Panc1 (cell line): ENCODE measurements around the gene SMAP2. TPM values are rescaled to one million over a fixed set of nuclear protein-coding genes. Genes with fewer than 3 reads are reported as not detected.

Experiments used
- ATAC-seq: fragments of 200-7000 bp; cut with Tn5 transposase; 2 replicates; pipeline ENCODE4 v1.9.1; 2020; ENCODE audit warnings: mild to moderate bottlenecking, moderate library complexity
- BruUV-seq: library from RNA; stranded (reverse); fragments of 400-500 nt; replicated peaks from 2 replicates; lab custom pipeline; 2021; lab: Mats Ljungman, UMichigan
- CTCF ChIA-PET: fragments of 300-600 bp; sonication (Branson Sonifier 250); formaldehyde crosslinking; loops from one replicate; lab custom pipeline; 2022; ENCODE audit warnings: antibody characterized with exemption; lab: Charles Lee
- POLR2A ChIA-PET: fragments of 300-600 bp; sonication (Branson Sonifier 250); formaldehyde crosslinking; loops from one replicate; lab custom pipeline; 2022; ENCODE audit warnings: antibody characterized with exemption; lab: Charles Lee
- DNase-seq: peaks from one replicate; pipeline ENCODE4 v3.0.0-alpha.2; 2010; ENCODE audit warnings: low read depth, low spot score
- H3K27ac ChIP-seq: 2 replicates; pipeline ENCODE4 v1.5.1; 2011; ENCODE audit warnings: mild to moderate bottlenecking, low read length, inconsistent platforms
- H3K27me3 ChIP-seq: fragments of 200-500 bp; sonication (Bioruptor generic); 2 replicates; pipeline ENCODE4 v1.6.0; 2014; ENCODE audit warnings: low read length, inconsistent platforms; ENCODE audit not compliant: control insufficient read depth, insufficient read depth
- H3K36me3 ChIP-seq: fragments of 200-500 bp; sonication (Bioruptor generic); 2 replicates; pipeline ENCODE4 v1.5.1; 2014; ENCODE audit warnings: inconsistent platforms, mild to moderate bottlenecking, low read length, moderate library complexity; ENCODE audit not compliant: control insufficient read depth, insufficient read depth
- H3K4me1 ChIP-seq: 2 replicates; pipeline ENCODE4 v1.5.1; 2011; ENCODE audit warnings: inconsistent platforms, mild to moderate bottlenecking, low read length, moderate library complexity; ENCODE audit not compliant: control insufficient read depth, insufficient read depth
- H3K4me3 ChIP-seq, 2 experiments: 2 replicates each; pipeline ENCODE4 v1.5.1; 2011 to 2012; ENCODE audit warnings: low read depth in 2 of 2, low read length in 2 of 2, mild to moderate bottlenecking in 2 of 2, inconsistent platforms in 1 of 2, moderate library complexity in 1 of 2
- H3K9me3 ChIP-seq: fragments of 200-500 bp; sonication (Bioruptor generic); 2 replicates; pipeline ENCODE4 v1.5.1; 2014; ENCODE audit warnings: low read depth, mild to moderate bottlenecking, inconsistent platforms, low read length, moderate library complexity; ENCODE audit not compliant: control insufficient read depth, insufficient read depth
- POLR2AphosphoS5 ChIP-seq: IDR thresholded peaks from 2 replicates; pipeline ENCODE4 v1.6.1; 2012; ENCODE audit warnings: mild to moderate bottlenecking, low read depth, low read length, moderate library complexity
- SIN3A ChIP-seq: IDR thresholded peaks from 2 replicates; pipeline ENCODE4 v1.6.1; 2012; ENCODE audit warnings: low read depth, mild to moderate bottlenecking, low read length, moderate library complexity, borderline replicate concordance; ENCODE audit not compliant: insufficient read depth
- TCF7L2 ChIP-seq: IDR thresholded peaks from 2 replicates; pipeline ENCODE4 v1.6.1; 2011; ENCODE audit warnings: mild to moderate bottlenecking, low read depth, low read length, inconsistent platforms
- in situ Hi-C: cut with HindIII; loops from 2 replicates; pipeline ENCODE4 v1.10.0; 2016; ENCODE audit warnings: low sequenced_read_pairs, low pct_unique_long_range_greater_than_20kb
- intact Hi-C: fragments of 100-400 bp; cut with micrococcal nuclease; formaldehyde crosslinking; loops from one replicate; pipeline ENCODE4 v1.10.0; 2022; ENCODE audit not compliant: unreplicated experiment
- total RNA-seq: library from RNA; stranded (reverse); gene quantifications from one replicate; pipeline ENCODE4 v1.2.1, GENCODE V29; 2021; ENCODE audit not compliant: unreplicated experiment
- TF ChIP-seq, protein P1 (sequence below): fragments of 450-650 bp; IDR thresholded peaks from 2 replicates; pipeline ENCODE4 v1.5.1; 2017; ENCODE audit warnings: mild to moderate bottlenecking
- TF ChIP-seq, protein P2 (sequence below), 2 experiments: IDR thresholded peaks; 2 replicates each; pipeline ENCODE4 v1.6.1; 2011 to 2012; ENCODE audit warnings: low read depth in 2 of 2, control low read depth in 1 of 2, low read length in 1 of 2, mild to moderate bottlenecking in 1 of 2, moderate library complexity in 1 of 2; ENCODE audit not compliant: insufficient read depth in 1 of 2

The SMAP2 gene
- total RNA-seq, 1 experiment from 2014 or later: 21.5 TPM

DNA sequence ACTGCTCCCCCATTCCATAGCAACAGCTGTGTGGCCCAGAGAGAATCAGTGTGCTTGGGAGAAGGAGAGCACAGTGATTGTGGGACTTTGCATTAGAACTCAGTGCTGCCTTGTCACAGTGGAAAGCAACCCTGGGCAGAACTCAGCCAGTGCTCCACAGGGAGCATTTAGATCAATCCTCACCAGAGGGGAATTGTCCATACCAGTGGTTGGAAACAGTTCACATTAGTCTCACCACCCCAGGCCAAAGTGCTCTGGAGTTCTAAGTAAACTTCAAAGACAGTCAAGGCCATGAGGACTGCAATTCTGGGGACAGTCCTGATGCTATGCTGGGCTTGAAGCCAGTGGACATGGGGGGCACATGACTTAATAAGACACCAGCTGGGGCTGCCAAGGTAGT, 12.9 kb upstream of the SMAP2 start:
- DNase-seq (no peak), ATAC-seq (no peak)
- H3K4me1 ChIP-seq: no peaks in the 10 kb centered on the region
- H3K4me3 ChIP-seq: no peak overlapping the region
- TF ChIP-seq POLR2AphosphoS5 (no peak), TCF7L2 (no peak), SIN3A (no peak)
- TF ChIP-seq, protein P1, sequence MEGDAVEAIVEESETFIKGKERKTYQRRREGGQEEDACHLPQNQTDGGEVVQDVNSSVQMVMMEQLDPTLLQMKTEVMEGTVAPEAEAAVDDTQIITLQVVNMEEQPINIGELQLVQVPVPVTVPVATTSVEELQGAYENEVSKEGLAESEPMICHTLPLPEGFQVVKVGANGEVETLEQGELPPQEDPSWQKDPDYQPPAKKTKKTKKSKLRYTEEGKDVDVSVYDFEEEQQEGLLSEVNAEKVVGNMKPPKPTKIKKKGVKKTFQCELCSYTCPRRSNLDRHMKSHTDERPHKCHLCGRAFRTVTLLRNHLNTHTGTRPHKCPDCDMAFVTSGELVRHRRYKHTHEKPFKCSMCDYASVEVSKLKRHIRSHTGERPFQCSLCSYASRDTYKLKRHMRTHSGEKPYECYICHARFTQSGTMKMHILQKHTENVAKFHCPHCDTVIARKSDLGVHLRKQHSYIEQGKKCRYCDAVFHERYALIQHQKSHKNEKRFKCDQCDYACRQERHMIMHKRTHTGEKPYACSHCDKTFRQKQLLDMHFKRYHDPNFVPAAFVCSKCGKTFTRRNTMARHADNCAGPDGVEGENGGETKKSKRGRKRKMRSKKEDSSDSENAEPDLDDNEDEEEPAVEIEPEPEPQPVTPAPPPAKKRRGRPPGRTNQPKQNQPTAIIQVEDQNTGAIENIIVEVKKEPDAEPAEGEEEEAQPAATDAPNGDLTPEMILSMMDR: no peak
- TF ChIP-seq, protein P2, sequence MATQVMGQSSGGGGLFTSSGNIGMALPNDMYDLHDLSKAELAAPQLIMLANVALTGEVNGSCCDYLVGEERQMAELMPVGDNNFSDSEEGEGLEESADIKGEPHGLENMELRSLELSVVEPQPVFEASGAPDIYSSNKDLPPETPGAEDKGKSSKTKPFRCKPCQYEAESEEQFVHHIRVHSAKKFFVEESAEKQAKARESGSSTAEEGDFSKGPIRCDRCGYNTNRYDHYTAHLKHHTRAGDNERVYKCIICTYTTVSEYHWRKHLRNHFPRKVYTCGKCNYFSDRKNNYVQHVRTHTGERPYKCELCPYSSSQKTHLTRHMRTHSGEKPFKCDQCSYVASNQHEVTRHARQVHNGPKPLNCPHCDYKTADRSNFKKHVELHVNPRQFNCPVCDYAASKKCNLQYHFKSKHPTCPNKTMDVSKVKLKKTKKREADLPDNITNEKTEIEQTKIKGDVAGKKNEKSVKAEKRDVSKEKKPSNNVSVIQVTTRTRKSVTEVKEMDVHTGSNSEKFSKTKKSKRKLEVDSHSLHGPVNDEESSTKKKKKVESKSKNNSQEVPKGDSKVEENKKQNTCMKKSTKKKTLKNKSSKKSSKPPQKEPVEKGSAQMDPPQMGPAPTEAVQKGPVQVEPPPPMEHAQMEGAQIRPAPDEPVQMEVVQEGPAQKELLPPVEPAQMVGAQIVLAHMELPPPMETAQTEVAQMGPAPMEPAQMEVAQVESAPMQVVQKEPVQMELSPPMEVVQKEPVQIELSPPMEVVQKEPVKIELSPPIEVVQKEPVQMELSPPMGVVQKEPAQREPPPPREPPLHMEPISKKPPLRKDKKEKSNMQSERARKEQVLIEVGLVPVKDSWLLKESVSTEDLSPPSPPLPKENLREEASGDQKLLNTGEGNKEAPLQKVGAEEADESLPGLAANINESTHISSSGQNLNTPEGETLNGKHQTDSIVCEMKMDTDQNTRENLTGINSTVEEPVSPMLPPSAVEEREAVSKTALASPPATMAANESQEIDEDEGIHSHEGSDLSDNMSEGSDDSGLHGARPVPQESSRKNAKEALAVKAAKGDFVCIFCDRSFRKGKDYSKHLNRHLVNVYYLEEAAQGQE (IDR thresholded peaks at IDR 0.05; ENCODE audit: insufficient read depth in 1 of 2, low read depth in 2 of 2, low read length in 1 of 2): no peak
- in situ Hi-C loops: no loop called here
- BruUV-seq: no TSS peak
- H3K27me3 ChIP-seq: no peaks in the 10 kb centered on the region
- H3K27ac ChIP-seq: no peak overlapping the region
- intact Hi-C loops: no loop called here
- peaks cover 5% of the 10 kb centered on the region; the same call in 1 of the 2 replicates for H3K9me3 ChIP-seq
- CTCF ChIA-PET: no interaction called here
- H3K36me3 ChIP-seq: no peaks in the 10 kb centered on the region
- POLR2A ChIA-PET: no interaction called here

DNA sequence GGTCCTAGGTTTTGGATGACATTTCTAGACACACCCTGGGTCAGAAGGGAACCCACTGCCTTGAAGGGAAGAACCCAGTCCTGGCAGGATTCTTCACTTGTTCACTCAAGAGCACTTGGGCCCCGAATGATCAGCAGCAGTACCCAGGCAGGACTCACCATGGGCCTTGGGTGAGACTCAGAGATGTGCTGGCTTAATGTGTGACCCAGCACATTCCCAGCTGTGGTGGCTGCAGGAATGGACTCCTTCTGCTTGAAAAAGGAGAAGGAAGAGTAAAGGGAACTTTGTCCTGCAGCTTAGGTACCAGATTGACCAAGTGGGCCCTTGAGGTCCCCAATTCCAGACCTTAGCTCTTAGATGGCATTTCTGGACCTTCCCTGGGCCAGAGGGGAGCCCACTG, 12.3 kb upstream of the SMAP2 start:
- no peaks in the 10 kb centered on the region for H3K27me3 ChIP-seq
- peaks cover 5% of the 10 kb centered on the region; the same call in 1 of the 2 replicates for H3K9me3 ChIP-seq
- no peak overlapping the region for H3K27ac ChIP-seq
- intact Hi-C loops (no loop called here), in situ Hi-C loops (no loop called here)
- no peak for DNase-seq
- CTCF ChIA-PET: no interaction called here
- no TSS peak for BruUV-seq
- ATAC-seq: no peak
- POLR2A ChIA-PET: no interaction called here
- no peaks in the 10 kb centered on the region for H3K4me1 ChIP-seq
- H3K4me3 ChIP-seq: no peak overlapping the region
- H3K36me3 ChIP-seq: no peaks in the 10 kb centered on the region
- TF ChIP-seq, protein P1: no peak
- TF ChIP-seq, protein P2 (IDR thresholded peaks at IDR 0.05; ENCODE audit: insufficient read depth in 1 of 2, low read depth in 2 of 2, low read length in 1 of 2): no peak
